ENCODE measurements around the gene NDNF.

DNA sequence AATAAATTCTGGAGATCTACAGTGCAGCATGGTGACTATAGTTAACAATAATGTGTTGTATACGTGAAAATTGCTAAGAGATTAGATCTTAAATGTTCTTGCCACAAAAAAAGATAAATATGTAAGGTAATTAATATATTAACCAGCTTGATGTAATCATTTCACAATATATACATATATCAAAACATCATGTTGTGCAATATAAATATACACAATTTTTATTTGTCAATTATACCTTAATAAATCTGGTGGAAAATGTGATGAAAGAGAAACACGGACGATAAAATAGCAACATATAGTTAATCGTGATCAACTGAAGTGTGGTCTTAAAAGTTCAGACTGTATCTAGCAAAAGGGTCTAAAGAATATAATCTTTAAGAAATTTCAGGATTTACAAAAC, 16.5 kb upstream of the NDNF start:
- no peak for TF ChIP-seq CTCF (conservative IDR thresholded peaks at IDR 0.05)
- no peak for TF ChIP-seq ZFX (IDR thresholded peaks at IDR 0.05)
